NT2/D1 (cell line): ENCODE measurements around the gene CTXN1.

ENCODE experiments used
- SUZ12 ChIP-seq: IDR thresholded peaks from 2 replicates; pipeline ENCODE4 v1.6.1; 2011; ENCODE audit not compliant: insufficient read length, insufficient read depth; ENCODE audit errors: extremely low read depth
- YY1 ChIP-seq: IDR thresholded peaks from 2 replicates; pipeline ENCODE4 v1.6.1; 2011; ENCODE audit not compliant: insufficient read length, insufficient read depth
- ZNF274 ChIP-seq: IDR thresholded peaks from 2 replicates; pipeline ENCODE4 v1.6.1; 2011; ENCODE audit warnings: mild to moderate bottlenecking, low read depth, low read length

GRCh38 chr19:7925171-7925851 is 624 bp downstream of the CTXN1 start:
- no peak for TF ChIP-seq ZNF274
- no peak for TF ChIP-seq YY1
- TF ChIP-seq SUZ12: no peak
